Liver (tissue), 9 donors: ENCODE data around the gene DENND2D. TPM values are rescaled to one million over a fixed set of nuclear protein-coding genes. Genes with fewer than 3 reads are reported as not detected.

Source experiments
- DNase-seq: peaks from one replicate; pipeline ENCODE4 v3.0.0-alpha.2; 2017; ENCODE audit warnings: low spot score
- H3K27ac ChIP-seq, 2 donors: one replicate each; pipeline ENCODE4 v1.7.0; 2013; ENCODE audit warnings: inconsistent platforms in 2 of 2, low read length in 2 of 2, control low read depth in 1 of 2, low read depth in 1 of 2, mild to moderate bottlenecking in 1 of 2
- H3K27me3 ChIP-seq, 4 donors: one replicate each; pipeline versions ENCODE4 v1.6.1 to v1.7.0; 2013; ENCODE audit warnings: low read length in 3 of 4, inconsistent platforms in 1 of 4, mild to moderate bottlenecking in 1 of 4, moderate library complexity in 1 of 4; ENCODE audit not compliant: control insufficient read depth in 4 of 4, insufficient read depth in 4 of 4
- H3K36me3 ChIP-seq, 4 donors: one replicate each; pipeline versions ENCODE4 v1.6.1 to v1.7.0; 2013; ENCODE audit warnings: low read length in 3 of 4, mild to moderate bottlenecking in 3 of 4, low read depth in 1 of 4, moderate library complexity in 1 of 4; ENCODE audit not compliant: control insufficient read depth in 4 of 4, insufficient read depth in 3 of 4
- H3K4me1 ChIP-seq, 4 donors: one replicate each; pipeline versions ENCODE4 v1.6.1 to v1.7.0; 2013; ENCODE audit warnings: low read length in 3 of 4, mild to moderate bottlenecking in 3 of 4, moderate library complexity in 1 of 4; ENCODE audit not compliant: control insufficient read depth in 4 of 4, insufficient read depth in 4 of 4
- H3K4me3 ChIP-seq, 3 donors: one replicate each; pipeline versions ENCODE4 v1.6.1 to v1.7.0; 2013; ENCODE audit warnings: low read length in 3 of 3, control low read depth in 1 of 3, low read depth in 1 of 3, mild to moderate bottlenecking in 1 of 3
- H3K9ac ChIP-seq, 2 donors: one replicate each; pipeline ENCODE4 v1.7.0; 2013; ENCODE audit warnings: low read length in 2 of 2, mild to moderate bottlenecking in 2 of 2, moderate library complexity in 2 of 2, control low read depth in 1 of 2, low read depth in 1 of 2
- H3K9me3 ChIP-seq, 4 donors: one replicate each; pipeline versions ENCODE4 v1.6.1 to v1.7.0; 2013; ENCODE audit warnings: low read length in 3 of 4; ENCODE audit not compliant: control insufficient read depth in 4 of 4
- EGR1 ChIP-seq, 2 donors: IDR thresholded peaks; 2 replicates each; pipeline ENCODE4 v1.6.1; 2016 to 2018; ENCODE audit warnings: antibody characterized with exemption in 2 of 2, low read depth in 2 of 2
- FOXA1 ChIP-seq: IDR thresholded peaks from 2 replicates; pipeline ENCODE4 v1.6.1; 2016; ENCODE audit warnings: antibody characterized with exemption
- FOXA2 ChIP-seq: IDR thresholded peaks from 2 replicates; pipeline ENCODE4 v1.6.1; 2016; ENCODE audit warnings: antibody characterized with exemption
- GABPA ChIP-seq, 2 donors: IDR thresholded peaks in 1 of 2; conservative IDR thresholded peaks in 1 of 2; 2 replicates each; pipeline ENCODE4 v1.6.1; 2016; ENCODE audit warnings: antibody characterized with exemption in 2 of 2, mild to moderate bottlenecking in 1 of 2, moderate library complexity in 1 of 2
- HNF4A ChIP-seq, 2 donors: conservative IDR thresholded peaks; 2 replicates each; pipeline ENCODE4 v1.6.1; 2016; ENCODE audit warnings: antibody characterized with exemption in 2 of 2, mild to moderate bottlenecking in 2 of 2
- HNF4G ChIP-seq: IDR thresholded peaks from 2 replicates; pipeline ENCODE4 v1.6.1; 2016; ENCODE audit warnings: antibody characterized with exemption
- JUND ChIP-seq, 2 donors: IDR thresholded peaks; 2 replicates each; pipeline ENCODE4 v1.6.1; 2016; ENCODE audit warnings: antibody characterized with exemption in 2 of 2
- MAX ChIP-seq: IDR thresholded peaks from 2 replicates; pipeline ENCODE4 v1.6.1; 2016; ENCODE audit warnings: antibody characterized with exemption
- NR2F2 ChIP-seq: IDR thresholded peaks from 2 replicates; pipeline ENCODE4 v1.6.1; 2016; ENCODE audit warnings: antibody characterized with exemption
- RAD21 ChIP-seq, 2 donors: IDR thresholded peaks; 2 replicates each; pipeline ENCODE4 v1.6.1; 2016; ENCODE audit warnings: antibody characterized with exemption in 2 of 2, mild to moderate bottlenecking in 2 of 2
- RXRA ChIP-seq, 2 donors: IDR thresholded peaks; 2 replicates each; pipeline ENCODE4 v1.6.1; 2017 to 2018; ENCODE audit warnings: antibody characterized with exemption in 2 of 2, mild to moderate bottlenecking in 1 of 2
- SP1 ChIP-seq: IDR thresholded peaks from 2 replicates; pipeline ENCODE4 v1.6.1; 2018; ENCODE audit warnings: antibody characterized with exemption, mild to moderate bottlenecking
- TAF1 ChIP-seq: conservative IDR thresholded peaks from 2 replicates; pipeline ENCODE4 v1.6.1; 2016; ENCODE audit warnings: antibody characterized with exemption, mild to moderate bottlenecking
- YY1 ChIP-seq: IDR thresholded peaks from 2 replicates; pipeline ENCODE4 v1.6.1; 2016; ENCODE audit warnings: antibody characterized with exemption, mild to moderate bottlenecking
- WGBS: extraction: QIAGEN DNeasy Blood & Tissue Kit; methylation state at CpG from one replicate; pipeline ENCODE4 v1.1.7; 2013; 5-methylcytosine and 5-hydroxymethylcytosine counted together
- polyA plus RNA-seq, 2 donors: library from polyadenylated mRNA; stranded (reverse) in 1 of 2; unstranded in 1 of 2; fragments of 200-250 nt in 1 of 2; fragments of >200 nt in 1 of 2; fragmentation: Nextera tagmentation in 1 of 2; extraction: Ambion mirVana in 1 of 2; gene quantifications; one replicate each; pipeline versions ENCODE4 v1.2.1 to v1.2.3, GENCODE V29; 2013 to 2015
- total RNA-seq, 2 donors: library from RNA; depleted of rRNA; stranded (reverse); fragments of >200 nt; gene quantifications; one replicate each; pipeline ENCODE4 v1.2.3, GENCODE V29; 2014
- TF ChIP-seq, protein P1 (sequence below): IDR thresholded peaks from 2 replicates; pipeline ENCODE4 v1.6.1; 2016; ENCODE audit warnings: antibody characterized with exemption
- TF ChIP-seq, protein P2 (sequence below): fragments of 150-350 bp; IDR thresholded peaks from 2 replicates; pipeline ENCODE4 v1.5.1; 2017; ENCODE audit warnings: improper control_type of control experiment, low read depth, low read length; ENCODE audit not compliant: missing input control
- TF ChIP-seq, protein P3 (sequence below): IDR thresholded peaks from 2 replicates; pipeline ENCODE4 v1.6.1; 2016; ENCODE audit warnings: antibody characterized with exemption
- donor health status: healthy.
- donor health status: healthy.
- donor health status: healthy.
- donor health status: healthy.
- donor health status: healthy.

The DENND2D gene
- total and polyA plus RNA-seq, 4 donors: 8.8 to 20.7 (median 12.8) TPM

GRCh38 chr1:111148376-111148881 is 52.0 kb downstream of the DENND2D start:
- no peak overlapping the region for H3K4me3 ChIP-seq
- TF ChIP-seq NR2F2: no peak
- no peak for TF ChIP-seq SP1
- TF ChIP-seq, protein P1, sequence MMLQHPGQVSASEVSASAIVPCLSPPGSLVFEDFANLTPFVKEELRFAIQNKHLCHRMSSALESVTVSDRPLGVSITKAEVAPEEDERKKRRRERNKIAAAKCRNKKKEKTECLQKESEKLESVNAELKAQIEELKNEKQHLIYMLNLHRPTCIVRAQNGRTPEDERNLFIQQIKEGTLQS: no peak
- TF ChIP-seq, protein P2, sequence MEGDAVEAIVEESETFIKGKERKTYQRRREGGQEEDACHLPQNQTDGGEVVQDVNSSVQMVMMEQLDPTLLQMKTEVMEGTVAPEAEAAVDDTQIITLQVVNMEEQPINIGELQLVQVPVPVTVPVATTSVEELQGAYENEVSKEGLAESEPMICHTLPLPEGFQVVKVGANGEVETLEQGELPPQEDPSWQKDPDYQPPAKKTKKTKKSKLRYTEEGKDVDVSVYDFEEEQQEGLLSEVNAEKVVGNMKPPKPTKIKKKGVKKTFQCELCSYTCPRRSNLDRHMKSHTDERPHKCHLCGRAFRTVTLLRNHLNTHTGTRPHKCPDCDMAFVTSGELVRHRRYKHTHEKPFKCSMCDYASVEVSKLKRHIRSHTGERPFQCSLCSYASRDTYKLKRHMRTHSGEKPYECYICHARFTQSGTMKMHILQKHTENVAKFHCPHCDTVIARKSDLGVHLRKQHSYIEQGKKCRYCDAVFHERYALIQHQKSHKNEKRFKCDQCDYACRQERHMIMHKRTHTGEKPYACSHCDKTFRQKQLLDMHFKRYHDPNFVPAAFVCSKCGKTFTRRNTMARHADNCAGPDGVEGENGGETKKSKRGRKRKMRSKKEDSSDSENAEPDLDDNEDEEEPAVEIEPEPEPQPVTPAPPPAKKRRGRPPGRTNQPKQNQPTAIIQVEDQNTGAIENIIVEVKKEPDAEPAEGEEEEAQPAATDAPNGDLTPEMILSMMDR: no peak
- no peak for TF ChIP-seq TAF1
- no peak for TF ChIP-seq EGR1 (IDR thresholded peaks at IDR 0.05; ENCODE audit: low read depth in 2 of 2)
- TF ChIP-seq FOXA1: no peak
- no peak for TF ChIP-seq HNF4A (conservative IDR thresholded peaks at IDR 0.05)
- no peak for TF ChIP-seq HNF4G
- TF ChIP-seq, protein P3, sequence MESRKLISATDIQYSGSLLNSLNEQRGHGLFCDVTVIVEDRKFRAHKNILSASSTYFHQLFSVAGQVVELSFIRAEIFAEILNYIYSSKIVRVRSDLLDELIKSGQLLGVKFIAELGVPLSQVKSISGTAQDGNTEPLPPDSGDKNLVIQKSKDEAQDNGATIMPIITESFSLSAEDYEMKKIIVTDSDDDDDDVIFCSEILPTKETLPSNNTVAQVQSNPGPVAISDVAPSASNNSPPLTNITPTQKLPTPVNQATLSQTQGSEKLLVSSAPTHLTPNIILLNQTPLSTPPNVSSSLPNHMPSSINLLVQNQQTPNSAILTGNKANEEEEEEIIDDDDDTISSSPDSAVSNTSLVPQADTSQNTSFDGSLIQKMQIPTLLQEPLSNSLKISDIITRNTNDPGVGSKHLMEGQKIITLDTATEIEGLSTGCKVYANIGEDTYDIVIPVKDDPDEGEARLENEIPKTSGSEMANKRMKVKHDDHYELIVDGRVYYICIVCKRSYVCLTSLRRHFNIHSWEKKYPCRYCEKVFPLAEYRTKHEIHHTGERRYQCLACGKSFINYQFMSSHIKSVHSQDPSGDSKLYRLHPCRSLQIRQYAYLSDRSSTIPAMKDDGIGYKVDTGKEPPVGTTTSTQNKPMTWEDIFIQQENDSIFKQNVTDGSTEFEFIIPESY: no peak
- TF ChIP-seq RXRA (IDR thresholded peaks at IDR 0.05): no peak
- TF ChIP-seq GABPA (IDR thresholded peaks at IDR 0.05 in 1 of 2, conservative IDR thresholded peaks at IDR 0.05 in 1 of 2): no peak
- no peak for TF ChIP-seq RAD21 (IDR thresholded peaks at IDR 0.05)
- TF ChIP-seq YY1: no peak
- no peak for TF ChIP-seq JUND (IDR thresholded peaks at IDR 0.05)
- H3K27ac ChIP-seq: no peak overlapping the region
- WGBS: 79% methylated on average over 2 of the region's 2 CpGs
- peaks cover 1 to 35% (median 27%) of the 10 kb centered on the region in 4 donors for H3K4me1 ChIP-seq
- DNase-seq: no peak
- no peaks in the 10 kb centered on the region for H3K27me3 ChIP-seq
- no peaks in the 10 kb centered on the region for H3K9me3 ChIP-seq
- peaks cover 5 to 23% (median 17%) of the 10 kb centered on the region in 4 donors for H3K36me3 ChIP-seq
- H3K9ac ChIP-seq: no peak overlapping the region

- H3K36me3 ChIP-seq: peaks cover 2 to 20% (median 13%) of the 10 kb centered on the region in 4 donors
- H3K9ac ChIP-seq: no peak overlapping the region
- H3K27ac ChIP-seq: no peak overlapping the region
- H3K4me1 ChIP-seq: peaks cover 1 to 40% (median 32%) of the 10 kb centered on the region in 4 donors
- no peaks in the 10 kb centered on the region for H3K9me3 ChIP-seq
- TF ChIP-seq MAX: no peak
- TF ChIP-seq, protein P2: no peak
- TF ChIP-seq HNF4G: no peak
- no peak for TF ChIP-seq JUND (IDR thresholded peaks at IDR 0.05)
- no peak for TF ChIP-seq EGR1 (IDR thresholded peaks at IDR 0.05; ENCODE audit: low read depth in 2 of 2)
- no peak for TF ChIP-seq FOXA2
- no peak for TF ChIP-seq RAD21 (IDR thresholded peaks at IDR 0.05)
- TF ChIP-seq HNF4A (conservative IDR thresholded peaks at IDR 0.05): no peak
- no peak for TF ChIP-seq FOXA1
- no peak for TF ChIP-seq NR2F2
- no peak for TF ChIP-seq YY1
- no peak for TF ChIP-seq RXRA (IDR thresholded peaks at IDR 0.05)
- TF ChIP-seq TAF1: no peak
- TF ChIP-seq GABPA (IDR thresholded peaks at IDR 0.05 in 1 of 2, conservative IDR thresholded peaks at IDR 0.05 in 1 of 2): no peak
- no peak for DNase-seq
- 79% methylated on average over 3 of the region's 3 CpGs for WGBS
- H3K27me3 ChIP-seq: no peaks in the 10 kb centered on the region
- no peak overlapping the region for H3K4me3 ChIP-seq
Measured at GRCh38 chr1:111147948-111148347, 52.5 kb downstream of the DENND2D start.
